ENCODE measurements around the gene SCFD2. TPM values are rescaled to one million over a fixed set of nuclear protein-coding genes. Genes with fewer than 3 reads are reported as not detected.

The SCFD2 gene
- total and polyA plus RNA-seq, 7 donors, result 5.8 to 13.3 (median 11.2) TPM

DNA sequence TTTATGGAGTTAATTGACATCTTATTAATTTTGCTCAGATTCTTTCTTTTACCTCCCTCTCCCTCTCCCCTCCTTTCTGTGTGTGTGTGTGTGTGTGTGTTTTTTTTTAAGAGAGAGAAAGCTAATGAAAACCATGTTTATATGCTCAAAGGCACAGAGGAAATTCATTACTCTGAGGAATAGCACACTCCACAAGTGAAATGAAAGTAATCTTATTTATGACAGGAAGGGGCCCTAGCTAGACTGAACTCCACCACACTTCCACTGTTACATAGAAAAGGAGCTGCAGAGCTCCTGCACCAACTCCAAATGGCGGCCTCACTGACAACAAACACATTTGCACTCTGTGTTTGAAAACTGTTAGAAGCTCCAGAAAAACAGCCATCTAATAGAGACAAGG, 353.1 kb downstream of the SCFD2 start:
- Histone ChIP-seq H3K27me3 (ENCODE audit: insufficient read depth in 3 of 3, low read length in 2 of 3) (no peaks in the 10 kb centered on the region), H3K36me3 (ENCODE audit: insufficient read depth in 1 of 2, low read depth in 1 of 2) (no peaks in the 10 kb centered on the region), H3K9me3 (no peaks in the 10 kb centered on the region), H3K27ac (no peak overlapping the region), H3K4me1 (peaks cover 21% of the 10 kb centered on the region), H3K4me3 (no peak overlapping the region)
- TF ChIP-seq, protein P1, sequence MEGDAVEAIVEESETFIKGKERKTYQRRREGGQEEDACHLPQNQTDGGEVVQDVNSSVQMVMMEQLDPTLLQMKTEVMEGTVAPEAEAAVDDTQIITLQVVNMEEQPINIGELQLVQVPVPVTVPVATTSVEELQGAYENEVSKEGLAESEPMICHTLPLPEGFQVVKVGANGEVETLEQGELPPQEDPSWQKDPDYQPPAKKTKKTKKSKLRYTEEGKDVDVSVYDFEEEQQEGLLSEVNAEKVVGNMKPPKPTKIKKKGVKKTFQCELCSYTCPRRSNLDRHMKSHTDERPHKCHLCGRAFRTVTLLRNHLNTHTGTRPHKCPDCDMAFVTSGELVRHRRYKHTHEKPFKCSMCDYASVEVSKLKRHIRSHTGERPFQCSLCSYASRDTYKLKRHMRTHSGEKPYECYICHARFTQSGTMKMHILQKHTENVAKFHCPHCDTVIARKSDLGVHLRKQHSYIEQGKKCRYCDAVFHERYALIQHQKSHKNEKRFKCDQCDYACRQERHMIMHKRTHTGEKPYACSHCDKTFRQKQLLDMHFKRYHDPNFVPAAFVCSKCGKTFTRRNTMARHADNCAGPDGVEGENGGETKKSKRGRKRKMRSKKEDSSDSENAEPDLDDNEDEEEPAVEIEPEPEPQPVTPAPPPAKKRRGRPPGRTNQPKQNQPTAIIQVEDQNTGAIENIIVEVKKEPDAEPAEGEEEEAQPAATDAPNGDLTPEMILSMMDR (IDR thresholded peaks at IDR 0.05), result no peak
- no peak for ATAC-seq
- intact Hi-C loops (cut with DNase I), result loop anchor here in 1 of 2 donors (10.0 kb wide), 1 partner anchor 362 kb away; the partner anchor contains the start of gene FIP1L1
- no peak for DNase-seq
- 71 to 83% (median 73%) methylated on average over 1 of the region's 1 CpG for WGBS, 3 donors

DNA sequence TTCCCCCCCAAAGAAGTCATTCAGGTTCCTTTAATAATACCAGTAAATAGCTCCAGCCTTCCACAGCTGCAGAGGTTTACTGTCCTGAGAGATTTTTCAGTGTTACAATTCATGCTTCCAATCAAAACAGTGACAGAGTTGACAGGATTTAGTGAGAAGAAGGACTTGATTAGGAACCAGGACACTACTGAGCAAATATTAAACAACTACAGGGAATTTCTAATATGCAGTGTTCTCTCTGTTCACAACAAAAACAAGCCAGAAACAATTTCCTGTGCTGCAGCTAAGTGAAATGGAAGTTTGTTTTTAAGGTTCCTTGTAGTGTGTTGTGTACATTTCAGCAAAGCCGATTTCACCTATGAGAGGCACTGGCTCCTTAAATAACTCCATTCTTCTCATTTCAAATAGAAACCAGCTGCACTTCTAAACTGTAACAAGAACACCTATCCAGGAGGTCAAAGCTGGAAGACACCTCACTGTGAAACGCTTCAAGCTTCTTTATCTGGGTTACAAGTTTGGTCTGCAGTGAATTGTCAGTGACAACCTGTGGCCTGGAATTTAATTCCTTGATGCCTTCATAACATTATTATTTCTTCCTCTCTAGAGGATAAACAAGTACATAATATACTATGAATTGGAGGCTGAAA, 354.5 kb downstream of the SCFD2 start:
- ATAC-seq (peak in 1 of 4 donors; percentile 22), DNase-seq (no peak)
- Histone ChIP-seq H3K27ac (no peak overlapping the region), H3K36me3 (ENCODE audit: insufficient read depth in 1 of 2, low read depth in 1 of 2) (no peaks in the 10 kb centered on the region), H3K4me1 (peaks cover 21% of the 10 kb centered on the region), H3K9me3 (no peaks in the 10 kb centered on the region), H3K27me3 (ENCODE audit: insufficient read depth in 3 of 3, low read length in 2 of 3) (no peaks in the 10 kb centered on the region), H3K4me3 (no peak overlapping the region)
- intact Hi-C loops (cut with DNase I), result loop anchor here in 1 of 2 donors (10.0 kb wide), 1 partner anchor 363 kb away; the partner anchor contains the start of gene FIP1L1
- 21 to 38% (median 32%) methylated on average over 2 of the region's 2 CpGs for WGBS, 3 donors
- TF ChIP-seq, protein P1 (IDR thresholded peaks at IDR 0.05), result no peak

DNA sequence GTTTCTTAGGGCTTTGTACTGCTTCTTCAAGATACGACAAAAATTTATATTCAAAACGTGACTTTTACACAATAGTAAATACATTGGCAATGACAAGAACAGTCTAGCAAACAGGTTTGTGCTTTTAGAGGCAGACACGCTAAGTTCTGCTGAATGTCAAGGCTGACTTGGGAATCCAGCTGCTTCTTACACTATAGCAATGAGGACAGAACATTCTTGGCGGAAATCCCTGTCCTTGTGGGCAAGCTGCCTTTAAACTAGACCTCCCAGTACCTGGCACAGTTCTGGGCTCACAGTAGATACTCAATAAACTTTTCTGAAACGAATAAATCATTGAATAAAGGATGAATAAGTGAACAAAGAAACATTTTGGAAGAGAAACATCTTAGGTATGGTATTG, 355.5 kb downstream of the SCFD2 start:
- peaks cover 24% of the 10 kb centered on the region for H3K4me1 ChIP-seq
- intact Hi-C loops (cut with DNase I), result loop anchor here in 1 of 2 donors (10.0 kb wide), 1 partner anchor 364 kb away; the partner anchor contains the start of gene FIP1L1
- no peaks in the 10 kb centered on the region for H3K36me3 ChIP-seq (ENCODE audit: insufficient read depth in 1 of 2, low read depth in 1 of 2)
- ATAC-seq (peak in 3 of 4 donors; percentile 33 to 78 (median 70)), DNase-seq (peak; percentile 23 to 63)
- no peak overlapping the region for H3K27ac ChIP-seq
- H3K4me3 ChIP-seq, result no peak overlapping the region
- WGBS, 3 donors, result 28 to 54% (median 30%) methylated on average over 5 of the region's 5 CpGs
- TF ChIP-seq, protein P1 (IDR thresholded peaks at IDR 0.05), result no peak
- H3K27me3 ChIP-seq (ENCODE audit: insufficient read depth in 3 of 3, low read length in 2 of 3), result no peaks in the 10 kb centered on the region
- H3K9me3 ChIP-seq, result no peaks in the 10 kb centered on the region

DNA sequence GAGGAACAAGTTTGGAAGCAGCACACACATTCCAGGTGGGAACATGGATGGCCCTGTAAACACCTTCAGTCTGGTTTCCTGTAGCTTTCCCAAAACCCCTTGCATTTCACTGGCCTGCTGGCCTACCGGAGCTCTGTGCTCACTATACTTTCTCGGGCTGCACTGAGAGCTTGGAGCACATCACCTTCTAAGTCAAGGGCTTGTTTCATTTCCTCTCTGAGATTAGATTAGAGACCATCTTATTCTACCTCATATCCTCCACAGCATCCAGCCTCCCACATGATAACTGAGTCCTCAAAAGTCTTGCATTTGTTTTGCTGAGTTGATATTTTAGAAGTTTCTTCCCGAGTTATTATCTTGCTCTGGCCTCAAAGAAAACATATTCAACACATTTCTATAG, 356.0 kb downstream of the SCFD2 start:
- DNase-seq (no peak), ATAC-seq (no peak)
- no peaks in the 10 kb centered on the region for H3K27me3 ChIP-seq (ENCODE audit: insufficient read depth in 3 of 3, low read length in 2 of 3)
- no peaks in the 10 kb centered on the region for H3K9me3 ChIP-seq
- intact Hi-C loops (cut with DNase I), result loop anchor here in 1 of 2 donors (10.0 kb wide), 1 partner anchor 365 kb away; the partner anchor contains the start of gene FIP1L1
- no peak overlapping the region for H3K27ac ChIP-seq
- TF ChIP-seq, protein P1 (IDR thresholded peaks at IDR 0.05), result no peak
- H3K36me3 ChIP-seq (ENCODE audit: insufficient read depth in 1 of 2, low read depth in 1 of 2), result no peaks in the 10 kb centered on the region
- no peak overlapping the region for H3K4me3 ChIP-seq
- WGBS, 3 donors, result 72 to 83% (median 83%) methylated on average over 3 of the region's 3 CpGs
- H3K4me1 ChIP-seq, result peaks cover 24% of the 10 kb centered on the region
